LNCAP (cell line): ENCODE results near the gene TLE3.

ENCODE experiments used
- TF ChIP-seq, protein P1 (sequence below): fragments of 450-650 bp; IDR thresholded peaks from 2 replicates; pipeline ENCODE4 v1.5.1; 2017; ENCODE audit warnings: mild to moderate bottlenecking

The TLE3 gene

DNA sequence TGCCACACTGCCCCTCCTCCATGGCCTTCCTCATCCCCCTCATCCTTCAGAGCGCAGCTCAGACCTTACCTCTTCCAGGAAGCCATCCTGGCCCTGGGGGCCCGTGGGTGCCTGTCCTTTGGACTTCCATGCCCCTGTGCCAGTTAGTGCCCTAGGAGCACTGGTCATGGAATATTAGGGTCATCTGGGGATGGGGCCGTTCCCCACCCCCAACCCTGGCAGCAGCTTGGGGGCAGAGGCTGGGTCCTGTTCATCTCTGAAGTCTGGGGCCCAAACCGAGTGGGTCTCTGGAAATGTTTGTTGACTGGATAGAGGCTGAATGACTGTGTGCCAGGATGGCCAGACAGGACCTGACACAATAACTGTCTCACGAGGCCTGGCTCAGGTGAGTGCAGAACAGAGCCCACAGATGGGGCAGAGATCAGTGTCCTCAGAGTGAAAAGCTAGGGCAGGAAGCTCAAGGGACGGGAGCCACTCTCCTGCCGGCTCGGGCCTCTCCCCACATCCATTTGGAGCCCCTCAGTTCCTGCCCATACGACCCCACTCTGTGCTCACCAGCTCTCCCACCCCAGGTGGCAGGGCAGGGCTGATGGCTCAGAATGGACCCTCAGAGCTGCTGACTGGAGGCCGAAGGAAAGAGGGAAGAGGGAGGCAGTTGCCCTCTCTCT lies 62.5 kb downstream of the TLE3 start:
- TF ChIP-seq, protein P1, sequence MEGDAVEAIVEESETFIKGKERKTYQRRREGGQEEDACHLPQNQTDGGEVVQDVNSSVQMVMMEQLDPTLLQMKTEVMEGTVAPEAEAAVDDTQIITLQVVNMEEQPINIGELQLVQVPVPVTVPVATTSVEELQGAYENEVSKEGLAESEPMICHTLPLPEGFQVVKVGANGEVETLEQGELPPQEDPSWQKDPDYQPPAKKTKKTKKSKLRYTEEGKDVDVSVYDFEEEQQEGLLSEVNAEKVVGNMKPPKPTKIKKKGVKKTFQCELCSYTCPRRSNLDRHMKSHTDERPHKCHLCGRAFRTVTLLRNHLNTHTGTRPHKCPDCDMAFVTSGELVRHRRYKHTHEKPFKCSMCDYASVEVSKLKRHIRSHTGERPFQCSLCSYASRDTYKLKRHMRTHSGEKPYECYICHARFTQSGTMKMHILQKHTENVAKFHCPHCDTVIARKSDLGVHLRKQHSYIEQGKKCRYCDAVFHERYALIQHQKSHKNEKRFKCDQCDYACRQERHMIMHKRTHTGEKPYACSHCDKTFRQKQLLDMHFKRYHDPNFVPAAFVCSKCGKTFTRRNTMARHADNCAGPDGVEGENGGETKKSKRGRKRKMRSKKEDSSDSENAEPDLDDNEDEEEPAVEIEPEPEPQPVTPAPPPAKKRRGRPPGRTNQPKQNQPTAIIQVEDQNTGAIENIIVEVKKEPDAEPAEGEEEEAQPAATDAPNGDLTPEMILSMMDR = no peak

DNA sequence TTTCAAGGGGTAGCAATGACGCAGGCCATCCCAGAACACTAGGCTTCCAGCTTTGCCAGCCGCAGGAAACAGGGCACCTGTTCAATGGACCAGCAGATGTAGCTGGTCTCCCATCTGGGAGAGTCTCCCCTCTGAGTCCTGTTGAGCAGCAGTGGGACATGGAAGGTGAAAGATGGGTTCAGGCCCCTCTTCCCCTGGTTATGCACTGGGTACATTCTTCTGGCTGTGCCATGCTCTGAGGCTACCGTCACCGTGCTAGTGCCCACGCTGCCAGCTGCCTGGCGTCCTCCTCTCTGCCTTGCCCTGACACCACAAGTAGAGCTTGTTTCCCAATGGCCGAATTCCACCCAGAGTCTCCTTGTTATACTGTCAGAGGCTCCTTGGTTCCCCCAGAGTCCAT lies 63.1 kb downstream of the TLE3 start:
- TF ChIP-seq, protein P1 = no peak

- TF ChIP-seq, protein P1 = no peak
Measured at GRCh38 chr15:70034141-70034540, 63.6 kb downstream of the TLE3 start.

GRCh38 chr15:70033529-70034140 lies 64.1 kb downstream of the TLE3 start:
- TF ChIP-seq, protein P1 = no peak

GRCh38 chr15:70033109-70033508 lies 64.6 kb downstream of the TLE3 start:
- TF ChIP-seq, protein P1 = no peak

- TF ChIP-seq, protein P1 = no peak
Measured at GRCh38 chr15:70032509-70032908, 65.2 kb downstream of the TLE3 start.

DNA sequence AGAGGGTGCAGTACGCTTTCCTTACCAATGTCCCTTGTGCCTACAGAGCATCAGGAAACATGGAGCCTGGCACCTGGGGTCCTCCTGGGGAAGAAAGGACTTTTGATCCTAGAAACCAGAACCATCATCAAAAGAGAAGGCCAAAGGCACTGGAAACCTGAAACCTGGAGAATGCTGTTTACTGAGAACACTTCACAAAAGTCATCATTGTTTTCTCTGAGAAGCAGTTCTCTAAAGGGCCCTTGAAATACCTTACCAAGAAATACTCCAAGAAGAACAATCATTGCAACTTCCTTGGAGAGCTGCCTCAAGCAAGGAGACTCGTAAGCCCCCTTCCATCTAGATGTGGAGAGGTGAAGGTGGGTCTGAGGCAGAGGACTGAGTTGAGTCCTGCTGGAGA lies 66.0 kb downstream of the TLE3 start:
- TF ChIP-seq, protein P1 = no peak

GRCh38 chr15:70031261-70031660 lies 66.5 kb downstream of the TLE3 start:
- TF ChIP-seq, protein P1 = no peak
